GM21786 (cell line): ENCODE results near the gene CELA1.

Experiments used
- ATAC-seq: cut with Tn5 transposase; IDR thresholded peaks from one replicate; pipeline ENCODE4 v1.9.1; 2021; ENCODE audit not compliant: unreplicated experiment

CELA1 gene

DNA sequence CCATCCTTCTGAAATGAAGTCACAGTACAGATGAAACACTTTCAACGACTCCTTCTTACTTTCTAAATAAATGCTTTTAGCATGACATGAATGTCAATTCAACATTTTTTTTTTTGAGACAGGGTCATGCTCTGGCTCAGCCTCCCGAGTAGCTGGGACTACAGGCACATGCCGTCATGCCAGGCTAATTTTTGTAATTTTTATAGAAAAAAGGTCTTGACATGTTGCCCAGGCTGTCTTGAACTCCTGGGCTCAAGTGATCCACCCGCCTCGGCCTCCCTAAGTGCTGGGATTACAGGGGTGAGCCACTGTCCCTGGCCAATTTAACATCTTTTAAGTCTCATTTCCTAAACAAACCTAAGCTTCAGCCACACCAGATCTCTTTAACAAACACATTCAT, 28.4 kb upstream of the CELA1 start:
- no peak for ATAC-seq

DNA sequence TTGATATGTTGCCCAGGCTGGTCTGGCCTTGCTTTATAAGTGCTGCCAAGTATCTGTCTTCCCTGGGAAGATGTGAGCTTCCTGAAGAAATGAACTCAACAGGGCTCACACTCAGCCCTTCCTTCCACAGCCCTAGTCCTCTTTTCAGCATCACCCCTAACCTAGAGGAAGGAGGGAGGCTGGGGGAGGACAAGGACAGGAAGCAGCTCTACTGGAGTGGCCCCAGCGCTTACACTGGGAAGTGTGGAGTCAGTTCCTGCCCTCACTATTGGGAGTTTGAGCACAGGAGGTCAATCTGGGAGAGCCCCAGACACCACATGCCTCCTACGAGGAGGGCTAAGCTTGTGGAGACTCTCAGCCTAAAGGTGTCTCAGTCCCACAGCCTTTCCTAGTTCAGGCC, 27.9 kb upstream of the CELA1 start:
- no peak for ATAC-seq

- ATAC-seq = no peak
Observed at GRCh38 chr12:51373187-51373586, 26.7 kb upstream of the CELA1 start.

DNA sequence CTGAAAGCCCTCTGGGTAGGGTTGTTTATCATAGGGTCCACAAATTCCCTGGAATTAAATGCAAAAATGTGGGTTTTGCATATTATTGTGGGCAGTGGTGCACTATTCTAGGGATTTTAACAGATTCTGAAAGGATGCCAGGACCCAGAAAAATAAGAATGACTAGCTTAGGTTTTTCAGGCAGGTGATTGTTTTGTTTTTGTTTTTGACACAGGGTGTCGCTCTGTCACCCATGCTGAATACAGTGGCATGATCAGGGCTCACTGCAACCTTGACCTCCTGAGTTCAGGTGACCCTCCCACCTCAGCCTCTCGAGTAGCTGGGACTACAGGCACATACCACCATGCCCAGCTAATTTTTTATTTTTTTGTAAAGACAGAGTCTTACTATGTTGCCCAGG, 25.5 kb upstream of the CELA1 start:
- no peak for ATAC-seq

GRCh38 chr12:51371295-51371953, 24.9 kb upstream of the CELA1 start:
- ATAC-seq = no peak

- ATAC-seq = no peak
Observed at GRCh38 chr12:51370667-51371066, 24.2 kb upstream of the CELA1 start.

DNA sequence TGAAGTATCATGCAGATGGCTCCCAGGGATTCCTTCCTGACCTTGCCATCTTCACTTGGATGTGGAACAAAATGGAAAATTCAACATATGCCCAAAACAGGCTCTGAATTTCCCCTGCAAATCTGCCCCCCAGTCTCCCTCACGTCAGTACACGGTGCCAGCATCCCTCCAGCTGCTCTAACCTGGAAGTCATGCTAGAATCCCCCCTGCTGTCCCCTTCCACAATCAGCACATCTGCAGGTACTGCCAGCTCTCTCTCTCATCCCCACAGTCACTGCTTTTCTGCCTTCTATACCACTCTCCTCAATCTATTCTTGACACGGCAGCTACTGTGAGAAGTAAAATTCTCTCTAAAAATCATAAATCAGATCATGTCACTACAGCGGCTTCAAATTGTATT, 23.1 kb upstream of the CELA1 start:
- ATAC-seq = no peak

DNA sequence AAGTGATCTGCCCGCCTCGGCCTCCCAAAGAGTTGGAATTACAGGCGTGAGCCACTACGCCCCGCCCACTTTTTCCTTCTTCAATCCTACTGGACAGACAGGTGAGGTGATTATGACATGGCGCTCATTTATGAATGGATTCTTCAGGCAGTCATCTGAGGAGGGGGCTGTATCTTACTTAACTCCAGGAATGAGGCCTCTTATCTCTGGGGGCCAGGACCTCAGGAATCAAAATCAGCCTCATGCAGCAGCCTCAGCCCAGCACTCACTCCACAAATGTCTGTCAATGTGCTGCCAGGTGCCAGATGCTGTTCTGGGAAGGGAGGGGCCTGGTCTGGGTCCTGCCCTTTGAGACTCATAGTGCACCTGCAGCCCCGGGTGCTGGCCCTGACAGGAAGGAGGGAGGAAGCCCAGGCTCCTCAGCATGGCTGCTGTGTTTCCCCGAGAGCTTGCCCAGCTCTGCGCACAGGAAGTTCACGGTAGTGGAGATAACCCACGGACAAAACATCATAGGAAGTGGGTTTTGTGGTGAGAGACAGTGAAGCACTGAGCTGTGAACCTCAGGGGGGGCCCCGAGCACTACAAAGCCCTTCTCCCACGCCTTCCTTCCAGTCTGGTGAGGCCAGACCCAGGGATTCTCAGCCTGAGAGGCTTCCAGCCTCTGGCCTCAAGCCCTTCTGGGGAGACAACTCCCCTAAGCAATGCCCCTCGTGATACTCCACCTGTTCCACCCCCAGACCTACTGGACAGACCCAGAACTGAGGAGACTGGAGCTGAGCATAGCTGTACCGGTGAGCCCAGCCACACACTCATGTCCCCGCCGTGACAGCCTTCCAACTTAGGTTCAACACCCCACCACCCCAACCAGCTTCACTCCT, 22.4 kb upstream of the CELA1 start:
- ATAC-seq = peak; percentile 98

DNA sequence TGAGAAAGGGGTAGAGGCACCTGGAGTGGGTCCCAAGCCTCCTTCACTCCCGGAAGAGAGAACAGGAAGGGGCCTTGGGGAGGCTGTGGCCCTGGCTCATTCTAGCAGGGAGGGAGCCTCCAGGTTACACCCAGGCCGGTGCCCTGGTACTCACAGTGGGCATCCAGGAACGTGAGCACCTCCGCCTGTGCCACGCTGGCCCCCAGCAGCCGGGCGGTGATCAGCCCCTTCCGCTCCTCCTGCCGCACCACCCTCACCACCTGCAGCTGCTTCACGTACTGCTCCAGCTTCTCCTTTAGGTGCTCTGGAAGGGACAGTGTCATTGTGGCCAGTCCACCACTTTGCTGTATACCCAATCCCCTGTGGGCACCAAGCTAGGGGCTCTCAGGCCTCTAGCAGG, 18.8 kb upstream of the CELA1 start:
- ATAC-seq = no peak

DNA sequence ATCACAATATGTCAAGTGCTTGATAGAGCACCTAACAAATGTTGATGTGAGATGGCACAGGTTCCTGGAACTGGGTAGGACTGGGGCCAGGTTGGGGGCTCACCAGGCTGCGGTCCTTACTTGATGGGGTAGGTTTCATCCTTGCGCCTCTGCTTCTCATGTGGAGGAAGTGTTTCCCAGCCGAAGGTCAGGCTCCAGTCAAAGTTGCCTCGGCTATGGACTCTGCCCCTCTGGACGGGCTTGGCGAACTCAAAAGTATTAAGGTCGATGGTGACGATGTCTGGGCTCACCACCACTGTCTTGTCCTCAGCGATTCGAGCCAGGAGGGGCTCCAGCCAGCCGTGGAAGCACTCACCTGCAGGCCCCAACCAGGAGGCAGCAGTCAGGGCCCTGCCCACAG, 17.5 kb upstream of the CELA1 start:
- ATAC-seq = no peak

- no peak for ATAC-seq
Observed at GRCh38 chr12:51362747-51363342, 16.4 kb upstream of the CELA1 start.

- no peak for ATAC-seq
Observed at GRCh38 chr12:51362307-51362706, 15.8 kb upstream of the CELA1 start.

GRCh38 chr12:51361161-51362016, 14.9 kb upstream of the CELA1 start:
- no peak for ATAC-seq

DNA sequence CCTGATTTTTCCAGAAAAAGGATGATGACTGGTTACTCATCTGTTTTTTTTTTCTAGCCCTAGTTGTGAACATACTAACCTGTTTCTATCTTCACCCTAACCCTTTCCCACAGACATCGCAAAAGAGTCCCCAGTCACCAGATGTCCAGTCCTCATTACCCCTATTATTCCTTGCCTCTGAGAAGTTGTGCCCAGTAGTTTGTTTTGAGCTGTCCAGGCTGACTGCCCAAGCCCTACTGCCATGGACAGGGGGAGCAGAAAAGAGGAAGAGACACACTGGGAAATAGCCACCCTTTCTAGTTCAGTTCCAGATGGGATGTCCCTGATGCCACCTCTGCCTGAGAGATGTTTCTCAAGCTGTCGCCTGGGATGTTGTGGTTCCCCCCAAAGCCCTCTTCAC, 13.8 kb upstream of the CELA1 start:
- no peak for ATAC-seq

DNA sequence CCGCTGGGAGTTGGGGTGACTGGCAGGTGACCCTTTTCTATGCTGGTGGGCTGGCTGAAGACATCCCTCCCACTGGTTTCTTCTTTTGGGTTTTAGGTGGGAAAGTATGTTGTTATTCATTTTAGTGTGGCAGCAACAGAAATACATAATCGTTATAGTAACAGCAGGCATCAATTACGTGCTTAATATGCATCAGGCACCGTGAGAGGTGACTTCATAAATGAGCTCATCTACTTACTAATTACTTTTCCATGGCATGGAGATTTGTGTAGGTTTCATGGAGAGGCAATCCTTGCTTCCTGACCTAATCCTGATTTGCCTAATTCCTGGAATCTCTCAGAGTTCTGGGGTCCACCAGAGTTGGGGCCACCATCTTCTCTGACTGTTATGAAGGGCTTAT, 13.4 kb upstream of the CELA1 start:
- ATAC-seq = no peak

GRCh38 chr12:51358496-51358895, 12.0 kb upstream of the CELA1 start:
- ATAC-seq = no peak

- ATAC-seq = peak; percentile 47
Observed at GRCh38 chr12:51357374-51358047, 11.0 kb upstream of the CELA1 start.

GRCh38 chr12:51351913-51352532, 5.5 kb upstream of the CELA1 start:
- no peak for ATAC-seq

DNA sequence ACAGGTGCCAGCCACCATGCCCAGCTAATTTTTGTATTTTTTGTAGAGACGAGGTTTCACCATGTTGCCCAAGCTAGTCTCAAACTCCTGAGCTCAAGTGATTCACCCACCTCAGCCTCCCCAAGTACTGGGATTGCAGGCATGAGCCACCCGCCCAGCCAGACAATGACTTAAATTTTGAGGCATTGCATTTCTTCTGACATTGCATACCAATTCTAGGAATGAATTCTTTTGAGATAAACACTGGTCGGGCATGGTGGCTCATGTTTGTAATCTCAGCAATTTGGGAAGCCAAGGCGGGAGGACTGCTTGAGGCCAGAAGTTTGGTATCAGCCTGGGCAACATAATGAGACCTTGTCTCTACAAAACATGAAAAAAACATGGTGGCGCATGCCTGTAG, 2.5 kb upstream of the CELA1 start:
- ATAC-seq = no peak

DNA sequence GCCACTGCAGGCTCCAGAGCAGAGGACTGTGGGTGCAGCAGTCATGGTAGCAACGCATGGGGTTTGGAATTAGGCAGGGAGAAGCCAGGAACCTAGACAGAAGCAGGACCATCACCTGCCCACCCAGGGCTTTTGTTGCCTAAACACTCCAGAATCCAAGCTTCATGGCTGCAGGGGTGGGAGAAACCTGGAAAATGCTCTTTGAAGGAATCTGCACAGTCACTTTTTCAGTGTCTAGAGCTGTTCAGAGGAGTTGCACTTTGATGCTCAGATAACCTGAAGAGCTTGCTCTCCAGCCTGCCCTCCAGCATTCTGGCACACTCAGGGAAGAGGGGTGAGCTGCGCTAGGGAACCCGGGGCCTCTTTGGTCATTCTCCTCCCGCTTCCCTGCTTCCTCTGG, 1.6 kb upstream of the CELA1 start:
- no peak for ATAC-seq
